Kidney glomerular epithelial cell (primary cell): Measurements from ENCODE around the gene FLNB.

ENCODE experiments used
- DNase-seq: peaks from one replicate; lab custom pipeline; 2025; lab: John Stamatoyannopoulos, UW

The FLNB gene

GRCh38 chr3:58010562-58010961 lies 2.3 kb downstream of the FLNB start:
- DNase-seq = no peak

GRCh38 chr3:58011580-58011979 lies 3.4 kb downstream of the FLNB start:
- DNase-seq = no peak

DNA sequence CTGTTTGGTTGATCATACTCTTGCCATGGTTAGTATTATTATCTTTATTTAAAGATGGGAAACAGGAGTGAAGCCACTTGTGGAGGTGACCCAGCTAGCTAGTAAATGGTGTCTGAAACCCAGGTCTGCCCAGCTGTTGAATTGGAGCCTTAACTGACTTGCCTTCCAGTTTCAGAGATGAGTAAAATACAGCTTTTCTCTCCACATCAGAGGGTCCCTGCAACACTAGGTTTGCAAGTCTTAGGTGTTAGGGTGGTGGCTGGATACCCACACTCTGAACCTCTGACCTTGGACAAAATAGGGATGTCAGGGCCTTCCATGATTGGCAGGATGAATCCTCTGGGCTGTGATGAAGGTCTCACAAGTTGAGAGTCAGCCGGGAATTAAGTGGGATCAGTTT lies 4.1 kb downstream of the FLNB start:
- DNase-seq = no peak

- DNase-seq = no peak
Observed at GRCh38 chr3:58013099-58013498, 4.9 kb downstream of the FLNB start.

GRCh38 chr3:58013973-58014649 lies 5.9 kb downstream of the FLNB start:
- DNase-seq = no peak

- no peak for DNase-seq
Observed at GRCh38 chr3:58015520-58015915, 7.3 kb downstream of the FLNB start.

- no peak for DNase-seq
Observed at GRCh38 chr3:58016710-58017109, 8.5 kb downstream of the FLNB start.

- no peak for DNase-seq
Observed at GRCh38 chr3:58018892-58019742, 10.9 kb downstream of the FLNB start.

- DNase-seq = no peak
Observed at GRCh38 chr3:58020783-58021071, 12.5 kb downstream of the FLNB start.

- DNase-seq = no peak
Observed at GRCh38 chr3:58021072-58021959, 13.1 kb downstream of the FLNB start.

- DNase-seq = no peak
Observed at GRCh38 chr3:58021962-58022361, 13.7 kb downstream of the FLNB start.

- no peak for DNase-seq
Observed at GRCh38 chr3:58022490-58022889, 14.3 kb downstream of the FLNB start.

DNA sequence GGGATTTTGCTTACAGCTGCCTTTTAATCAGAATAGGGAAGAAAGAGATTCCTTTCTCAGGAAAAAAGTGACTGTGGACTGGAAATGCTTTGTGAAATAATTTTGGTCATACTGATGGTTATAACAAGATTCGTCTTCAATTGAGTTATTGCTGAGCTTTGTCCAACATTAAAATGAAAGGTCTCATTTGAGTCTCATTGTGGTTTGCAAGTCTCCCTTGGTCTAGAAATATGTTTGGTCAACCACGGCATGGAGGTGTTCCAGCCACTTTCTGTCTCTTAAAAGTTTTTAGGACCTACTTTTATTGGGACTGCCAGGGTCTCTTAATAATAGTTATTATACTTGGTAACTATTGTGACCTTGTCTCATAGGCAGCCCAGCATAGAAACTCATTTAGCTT lies 15.3 kb downstream of the FLNB start:
- no peak for DNase-seq

GRCh38 chr3:58025406-58025805 lies 17.2 kb downstream of the FLNB start:
- no peak for DNase-seq

- DNase-seq = peak; percentile 50
Observed at GRCh38 chr3:58025837-58026569, 17.8 kb downstream of the FLNB start.

DNA sequence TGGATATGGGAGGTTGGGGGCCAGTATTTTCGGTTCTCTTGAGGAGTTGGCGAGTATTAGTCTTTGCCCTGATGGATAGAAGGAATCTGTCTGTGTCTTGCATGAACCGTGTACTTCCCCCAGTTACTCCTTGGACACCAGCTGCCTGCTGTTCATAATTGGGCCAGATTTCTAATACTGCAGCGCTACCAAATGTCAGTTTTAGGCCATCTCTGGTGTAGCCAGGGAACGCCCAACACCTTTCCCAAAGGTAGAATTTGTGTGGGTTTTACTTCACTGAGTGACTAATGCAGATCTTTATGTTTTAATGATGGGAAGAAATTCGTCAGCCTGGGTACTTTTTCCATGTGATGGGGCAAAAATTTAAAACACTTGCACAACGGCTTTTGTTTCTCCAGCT lies 18.4 kb downstream of the FLNB start:
- no peak for DNase-seq

DNA sequence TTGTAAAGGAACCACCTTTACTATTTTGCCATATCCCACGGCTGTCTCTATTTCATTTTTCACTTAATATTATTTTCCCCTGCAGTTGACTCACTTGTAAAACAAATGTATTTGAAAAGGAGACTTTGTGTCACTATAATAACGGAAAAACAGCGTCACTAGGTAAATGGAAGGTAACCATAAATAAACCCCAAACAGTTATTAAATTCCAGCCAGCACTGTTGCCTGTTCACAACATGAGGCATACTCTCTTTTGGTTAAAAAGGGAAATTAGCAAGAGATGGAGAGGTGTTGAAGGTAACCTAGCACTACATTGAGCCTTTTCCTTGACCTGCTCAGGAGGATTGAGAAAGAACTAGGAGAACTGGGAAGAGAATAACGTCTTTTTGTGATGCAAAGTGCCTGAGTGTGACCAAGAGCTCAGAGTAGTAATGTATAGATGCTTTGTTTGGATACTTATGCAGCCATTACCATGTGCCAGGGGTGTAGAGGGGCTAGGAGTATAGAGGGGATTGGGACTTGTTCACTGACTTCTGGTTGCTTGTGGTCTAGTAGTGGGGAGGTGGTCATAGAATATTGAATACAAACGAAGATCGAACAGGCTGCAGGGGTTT lies 19.6 kb downstream of the FLNB start:
- DNase-seq = no peak

DNA sequence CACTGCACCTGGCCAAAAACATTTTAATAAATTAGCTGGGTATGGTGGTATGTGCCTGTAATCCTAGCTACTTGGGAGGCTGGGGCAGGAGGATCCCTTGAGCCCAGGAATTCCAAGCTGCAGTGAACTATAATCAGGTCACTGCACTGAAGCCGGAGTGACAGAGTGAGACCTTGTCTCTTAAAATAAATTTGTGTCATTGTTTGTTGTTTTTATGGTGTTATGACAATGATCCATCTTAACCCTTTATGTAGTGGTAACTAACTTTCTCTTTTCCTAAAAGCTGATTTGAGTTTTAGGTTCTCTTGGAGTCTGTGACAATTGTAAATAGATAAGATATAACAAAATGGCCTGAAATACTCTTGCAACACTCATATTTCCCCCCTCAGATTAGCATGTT lies 20.7 kb downstream of the FLNB start:
- DNase-seq = no peak

DNA sequence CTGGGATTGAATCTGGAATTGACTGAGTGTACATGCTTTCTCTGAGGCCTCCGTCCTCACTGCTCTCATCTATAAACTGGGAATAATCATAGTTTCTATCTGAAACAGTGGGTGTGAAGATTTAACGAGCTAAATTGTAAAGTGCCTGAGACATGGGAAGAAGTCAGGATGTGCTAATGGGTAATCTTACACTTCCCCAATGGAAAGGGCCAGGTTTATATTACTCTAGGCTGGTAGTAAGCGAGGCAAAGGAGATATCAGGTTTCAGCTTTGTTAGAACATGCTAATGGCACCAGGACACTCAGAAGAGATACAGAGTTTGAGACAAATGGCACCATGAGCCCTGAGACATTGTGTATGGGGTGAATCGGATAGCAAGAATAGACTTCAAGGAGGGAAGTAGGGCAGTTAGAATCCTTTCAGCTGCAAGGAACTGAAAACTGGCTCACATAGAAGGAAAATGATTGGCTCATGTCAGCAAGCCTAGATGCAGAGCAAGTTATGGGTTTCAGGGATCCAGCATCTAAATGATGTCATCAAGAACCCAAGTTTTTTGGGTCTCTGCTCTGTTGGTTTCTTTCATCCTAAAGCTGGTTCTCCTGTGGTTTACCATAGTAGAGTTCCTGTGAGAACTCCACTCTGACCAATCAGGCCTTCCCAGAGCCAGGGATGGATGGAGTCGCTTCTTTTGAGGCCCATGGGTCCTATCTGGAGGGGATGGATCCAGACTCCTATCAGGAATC lies 21.8 kb downstream of the FLNB start:
- no peak for DNase-seq

- DNase-seq = peak; percentile 89
Observed at GRCh38 chr3:58032186-58032585, 24.0 kb downstream of the FLNB start.
